GM21381 (cell line): ENCODE data around the gene PBX4.
"Not testable (repeated sequence)": the region's sequence is repeated elsewhere in the genome, so short reads cannot be mapped to it uniquely, and the experiment has no call there.

Experiments
- ATAC-seq: cut with Tn5 transposase; IDR thresholded peaks from one replicate; pipeline ENCODE4 v1.9.1; 2021; ENCODE audit warnings: mild to moderate bottlenecking, moderate library complexity; ENCODE audit not compliant: unreplicated experiment

PBX4 gene

DNA sequence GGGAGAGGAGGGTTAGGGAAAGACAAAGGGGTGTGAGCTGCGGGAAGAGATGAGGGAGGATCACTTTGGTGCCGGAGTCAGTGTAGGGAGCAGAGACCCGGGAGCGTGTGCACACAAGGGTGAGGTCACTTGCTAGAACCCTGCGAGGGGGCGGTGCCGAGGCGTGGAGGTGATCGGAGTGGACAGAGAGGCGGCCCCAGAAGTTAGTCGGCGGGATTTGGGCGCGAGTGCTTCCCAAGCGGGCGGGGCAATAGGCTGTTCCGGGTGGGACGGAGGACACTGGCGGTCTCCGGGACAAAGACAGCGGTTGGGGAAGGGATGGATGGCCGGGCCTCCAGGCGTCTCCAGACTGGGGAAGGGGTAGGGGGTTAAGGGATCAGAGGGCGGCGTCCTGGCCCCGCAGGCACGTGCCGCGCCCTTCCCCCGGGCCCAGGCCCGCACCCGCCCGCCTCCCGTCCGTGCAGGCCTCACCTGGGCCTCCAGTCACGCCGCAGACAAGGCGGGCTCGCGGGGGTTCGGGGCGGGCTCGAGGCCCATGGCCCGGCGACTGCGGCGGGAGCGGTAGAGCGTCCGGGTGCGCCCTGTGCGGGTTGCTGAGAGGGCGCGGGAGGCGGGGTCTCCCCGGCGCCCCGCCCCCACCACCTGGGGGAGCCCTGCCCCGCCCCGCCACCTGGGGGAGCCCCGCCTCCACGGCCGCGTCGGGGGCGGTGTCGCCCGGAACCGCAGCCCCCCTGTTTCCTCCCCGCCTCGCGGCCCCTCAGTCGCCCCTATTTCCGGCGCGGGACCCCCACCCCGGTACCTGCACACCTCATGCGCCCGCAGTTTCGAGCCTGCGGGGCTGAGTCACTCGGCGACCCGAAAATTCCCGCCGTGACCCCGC is 9.4 kb upstream of the PBX4 start, which contains the start of gene LPAR2:
Gene LPAR2, minus strand, starts transcription at position 600 of the 880 bp plus-strand sequence. CDS start 945 bp downstream, outside the sequence.
- ATAC-seq: peak; percentile 54

DNA sequence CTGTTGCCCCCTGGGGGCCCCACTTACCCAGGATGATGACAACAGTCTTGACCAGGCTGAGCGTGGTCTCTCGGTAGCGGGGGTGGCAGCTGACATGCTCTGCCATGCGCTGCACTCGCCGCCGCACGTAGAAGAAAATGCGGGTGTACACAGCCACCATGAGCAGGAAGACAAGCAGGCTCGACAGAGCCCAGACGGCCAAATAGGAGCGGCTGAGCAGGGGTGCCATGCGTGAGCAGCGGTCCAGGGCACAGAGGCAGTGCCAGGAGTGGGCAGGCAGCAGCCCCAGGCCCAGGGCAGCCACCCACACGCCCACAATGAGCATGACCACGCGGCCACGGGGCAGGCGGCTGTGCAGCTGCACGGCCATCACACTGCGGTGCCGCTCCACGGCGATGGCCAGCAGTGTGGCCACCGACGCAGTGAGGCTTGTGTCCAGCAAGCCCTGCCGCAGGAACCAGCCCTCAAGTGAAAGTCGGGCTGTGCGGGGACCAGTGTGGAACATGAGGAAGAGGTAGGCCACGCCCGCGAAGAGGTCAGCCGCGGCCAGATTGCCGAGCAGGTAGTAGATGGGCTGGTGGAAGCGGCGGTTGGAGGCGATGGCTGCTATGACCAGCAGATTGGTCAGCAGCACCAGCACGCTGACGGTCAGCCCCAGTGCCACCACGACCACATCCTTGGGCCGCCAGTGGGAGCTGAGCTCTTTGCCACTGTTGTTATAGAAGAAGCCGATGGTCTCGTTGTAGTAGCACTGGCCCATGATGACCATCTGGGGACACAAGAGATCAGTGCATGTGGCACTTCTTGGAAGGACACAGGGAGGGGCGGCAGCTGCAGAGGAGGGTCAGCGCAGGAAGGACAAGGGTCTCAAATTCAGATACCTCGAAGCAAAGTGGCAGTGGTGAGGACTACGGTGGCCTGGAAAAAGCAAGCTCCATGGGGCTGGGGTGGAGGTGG is 8.3 kb upstream of the PBX4 start:
- no peak for ATAC-seq

DNA sequence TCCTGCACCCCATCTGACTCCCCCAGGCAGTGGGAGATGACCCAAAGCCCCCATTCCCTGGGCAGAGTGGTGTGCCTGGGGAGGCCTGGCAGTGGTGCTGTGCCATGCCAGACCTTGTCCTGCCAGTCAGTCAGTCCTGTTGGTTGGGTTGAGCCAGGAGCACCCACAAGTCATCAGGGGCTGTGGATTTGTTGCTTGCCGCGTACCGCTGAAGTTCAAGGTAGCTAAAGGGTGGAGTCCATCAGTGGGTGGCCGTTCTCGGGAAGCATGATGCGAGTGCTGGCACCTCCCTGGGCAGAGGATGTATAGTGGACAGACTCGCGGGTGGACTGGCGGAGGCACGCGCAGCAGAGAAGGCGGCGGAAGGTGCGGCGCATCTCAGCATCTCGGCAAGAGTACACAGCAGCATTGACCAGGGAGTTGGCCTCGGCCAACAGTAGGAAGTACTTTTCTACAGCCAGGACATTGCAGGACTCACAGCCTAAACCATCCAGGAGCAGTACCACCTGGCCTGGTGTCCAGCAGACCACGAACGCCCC is 5.6 kb upstream of the PBX4 start:
- no peak for ATAC-seq

DNA sequence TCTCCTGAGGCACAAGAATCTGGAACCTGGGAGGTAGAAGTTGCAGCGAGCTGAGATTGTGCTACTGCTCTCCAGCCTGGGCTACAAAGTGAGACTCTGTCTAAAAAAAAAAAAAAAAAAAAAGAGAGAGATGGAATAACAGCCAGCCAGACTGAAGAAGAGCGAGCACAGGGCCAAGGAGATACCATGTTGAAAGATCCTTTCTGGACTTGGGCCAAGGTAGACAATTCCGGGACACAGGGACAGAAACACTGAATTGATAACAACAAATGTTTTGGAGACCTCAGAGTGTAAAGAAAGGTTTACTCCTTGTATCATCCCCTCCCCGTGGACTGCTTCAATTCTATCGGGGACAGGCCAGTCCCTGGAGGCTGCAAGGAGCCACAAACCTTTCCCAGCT is 4.9 kb upstream of the PBX4 start:
- no peak for ATAC-seq

DNA sequence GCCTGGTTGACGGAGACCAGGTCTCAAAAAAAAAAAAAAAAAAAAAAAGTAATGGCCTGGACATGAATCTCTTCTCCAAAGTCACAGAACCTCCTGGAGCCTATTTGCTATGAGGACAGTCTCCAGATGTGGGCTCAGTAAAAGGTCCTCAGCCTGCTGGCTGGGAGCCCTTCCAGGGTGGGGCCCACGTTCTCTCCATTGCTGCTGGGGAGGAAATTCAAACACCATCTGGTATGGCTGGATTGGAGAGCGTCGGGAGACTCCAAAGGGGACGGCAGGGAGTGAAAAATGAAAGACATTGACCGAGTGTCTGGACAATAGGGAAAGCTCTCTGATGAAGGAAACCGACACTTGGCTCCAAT is 1.3 kb upstream of the PBX4 start:
- ATAC-seq: no peak

DNA sequence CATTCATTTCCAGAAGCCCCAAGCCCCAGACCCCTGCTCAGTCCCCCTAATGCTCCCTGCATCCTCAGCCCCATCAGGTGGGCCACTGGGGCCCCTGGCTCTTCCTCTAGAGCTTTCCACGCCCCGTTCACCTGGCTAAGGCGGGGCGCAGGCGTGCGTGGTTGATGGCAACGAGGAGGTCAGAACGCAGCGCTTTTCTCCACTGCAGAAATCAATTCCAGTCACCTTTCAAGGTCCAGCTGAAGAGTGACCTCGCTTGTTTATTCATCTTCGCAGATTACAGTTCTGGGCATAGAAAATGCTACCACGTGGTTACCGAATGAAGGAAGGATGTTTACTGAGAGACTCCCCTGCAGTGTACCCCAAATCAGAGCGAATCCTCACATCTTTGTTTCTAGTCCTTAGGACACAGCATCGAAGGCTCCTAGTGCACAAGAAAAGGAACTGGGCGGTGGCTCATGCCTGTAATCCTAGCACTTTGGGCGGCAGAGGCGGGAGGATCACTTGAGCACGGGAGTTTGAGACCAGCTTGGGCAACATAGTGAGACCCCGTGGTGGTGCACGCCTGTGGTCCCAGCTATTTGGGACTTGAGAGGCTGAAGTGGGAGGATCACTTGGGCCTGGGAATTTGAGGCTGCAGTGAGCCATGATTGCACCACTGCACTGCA is 828 bp upstream of the PBX4 start:
- ATAC-seq: no peak

DNA sequence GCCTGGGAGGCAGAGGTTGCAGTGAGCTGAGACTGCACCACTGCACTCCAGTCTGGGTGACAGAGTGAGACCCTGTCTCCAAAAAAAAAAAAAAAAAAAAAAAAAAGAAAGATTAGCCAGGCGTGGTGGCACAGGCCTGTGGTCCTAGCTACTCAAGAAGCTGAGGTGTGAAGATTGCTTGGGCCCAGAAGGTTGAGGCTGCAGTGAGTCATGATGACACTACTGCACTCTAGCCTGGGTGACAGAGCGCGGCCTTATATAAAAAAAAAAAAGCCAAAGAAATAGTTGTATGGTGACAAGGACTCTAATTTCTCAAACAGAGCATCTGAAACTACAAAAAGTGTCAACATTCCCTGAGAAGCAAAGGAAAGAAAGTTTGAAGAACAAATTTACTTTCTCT is 3.4 kb downstream of the PBX4 start:
- ATAC-seq: no peak

DNA sequence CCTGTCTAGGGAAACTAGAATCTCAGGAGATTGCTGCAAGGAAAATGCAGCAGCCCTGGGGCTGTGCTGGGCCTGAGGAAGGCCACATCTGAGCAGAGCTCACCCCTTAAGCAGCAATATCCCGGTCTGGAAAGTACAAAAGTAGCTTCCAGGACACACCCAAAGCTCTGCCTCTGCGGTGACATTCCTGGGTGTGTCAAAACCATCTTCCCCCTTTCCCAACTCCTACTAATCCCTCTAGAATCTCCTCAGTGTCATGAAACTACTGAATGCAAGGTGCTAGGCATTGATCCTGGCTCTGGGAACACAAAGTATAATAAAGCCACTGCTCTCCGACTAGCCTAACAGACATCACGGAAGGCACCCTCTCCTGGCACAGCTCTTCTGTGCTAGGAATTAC is 5.0 kb downstream of the PBX4 start:
- ATAC-seq: no peak

DNA sequence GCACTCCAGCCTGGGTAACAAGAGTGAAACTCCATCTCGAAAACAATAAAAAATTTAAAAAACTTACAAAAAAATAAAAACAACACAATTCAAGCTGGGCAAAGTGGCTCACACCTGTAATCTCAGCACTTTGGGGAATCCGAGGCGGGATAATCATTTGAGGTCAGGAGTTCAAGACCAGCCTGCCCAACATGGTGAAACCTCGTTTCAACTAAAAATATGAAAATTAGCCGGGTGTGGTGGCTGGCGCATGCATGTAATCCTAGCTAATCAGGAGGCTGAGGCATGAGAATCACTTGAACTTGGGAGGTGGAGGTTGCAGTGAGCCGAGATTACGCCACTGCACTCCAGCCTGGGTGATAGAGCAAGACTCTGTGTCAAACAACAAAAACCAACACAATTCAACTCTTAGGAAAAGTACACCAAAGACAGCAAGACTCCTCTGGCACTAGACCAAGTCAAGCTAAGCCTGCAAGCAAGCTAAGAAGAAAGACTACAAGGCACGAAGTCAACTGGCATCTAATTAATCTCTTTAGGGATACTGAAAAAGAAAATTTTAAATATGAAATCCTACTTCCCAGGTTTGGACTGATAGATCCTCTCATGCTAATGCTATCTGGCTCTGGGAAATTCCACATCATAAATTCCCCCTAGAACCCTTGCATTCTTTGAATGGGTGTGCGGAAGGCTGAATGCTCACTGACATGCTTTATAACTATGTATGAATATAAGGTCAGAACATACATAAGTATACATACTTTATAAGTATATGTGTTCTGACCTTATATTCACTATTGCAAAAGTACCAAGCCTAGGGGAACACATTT is 7.9 kb downstream of the PBX4 start:
- ATAC-seq: no peak

DNA sequence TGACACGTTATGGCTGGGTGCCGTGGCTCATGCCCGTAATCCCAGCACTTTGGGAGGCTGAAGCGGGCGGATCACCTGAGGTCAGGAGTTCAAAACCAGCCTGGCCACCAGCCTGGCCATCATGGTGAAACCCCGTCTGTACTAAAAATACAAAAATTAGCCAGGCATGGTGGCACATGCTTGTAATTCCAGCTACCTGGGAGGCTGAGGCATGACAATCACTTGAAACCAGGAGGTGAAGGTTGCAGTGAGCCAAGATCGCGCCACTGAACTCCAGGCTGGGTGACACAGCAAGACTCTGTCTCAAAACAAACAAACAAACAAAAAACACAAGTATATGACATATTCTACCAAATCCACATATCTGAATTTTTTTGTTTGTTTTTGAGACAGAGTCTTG is 11.8 kb downstream of the PBX4 start:
- not testable (repeated sequence) for ATAC-seq

DNA sequence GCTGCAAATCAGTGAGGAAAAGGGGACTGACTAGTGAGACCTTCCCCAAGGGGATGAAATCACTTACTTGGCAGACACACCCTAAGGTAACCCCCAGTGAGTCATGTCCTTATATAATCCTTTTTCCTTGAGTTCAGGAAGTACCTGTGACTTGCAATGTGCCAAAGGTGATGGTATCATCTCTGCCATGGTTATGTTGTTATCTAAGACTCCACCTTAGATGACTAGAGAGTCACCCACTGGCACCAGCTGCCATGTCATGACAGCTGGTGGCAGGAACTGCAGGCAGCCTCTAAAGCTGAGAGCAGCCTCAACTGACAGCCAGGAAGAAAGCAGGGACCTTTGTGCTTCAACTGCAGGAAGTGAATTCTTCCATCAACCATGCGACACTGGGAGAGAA is 12.5 kb downstream of the PBX4 start:
- no peak for ATAC-seq

DNA sequence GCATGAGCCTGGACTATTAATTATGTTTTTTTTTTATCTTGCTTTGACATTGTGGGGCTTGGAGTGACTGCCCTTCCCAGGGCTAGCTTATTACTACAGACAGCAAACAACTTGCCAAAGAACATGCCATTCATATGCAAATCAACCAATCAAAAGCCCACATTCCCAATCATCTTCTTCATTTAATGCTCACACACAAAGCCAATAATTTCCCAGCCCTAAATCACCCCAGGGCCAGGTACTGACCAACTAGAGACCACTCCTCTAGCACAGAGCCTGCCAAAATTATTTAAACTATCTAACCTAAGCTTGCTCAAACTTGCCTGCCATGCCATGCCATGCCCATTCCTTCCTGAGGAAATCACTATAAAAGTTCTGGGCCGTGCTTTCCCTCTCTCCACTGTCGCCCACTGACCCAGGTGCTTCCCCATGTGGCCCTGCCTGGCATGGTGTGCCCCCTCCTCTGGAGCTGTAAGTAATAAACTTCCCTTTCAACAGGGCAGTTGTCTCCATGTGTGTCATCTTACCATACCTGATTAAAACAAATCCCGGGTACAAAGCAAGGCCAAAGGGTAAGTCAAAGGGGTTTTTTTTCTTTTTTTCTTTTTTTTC is 15.7 kb downstream of the PBX4 start:
- ATAC-seq: no peak

DNA sequence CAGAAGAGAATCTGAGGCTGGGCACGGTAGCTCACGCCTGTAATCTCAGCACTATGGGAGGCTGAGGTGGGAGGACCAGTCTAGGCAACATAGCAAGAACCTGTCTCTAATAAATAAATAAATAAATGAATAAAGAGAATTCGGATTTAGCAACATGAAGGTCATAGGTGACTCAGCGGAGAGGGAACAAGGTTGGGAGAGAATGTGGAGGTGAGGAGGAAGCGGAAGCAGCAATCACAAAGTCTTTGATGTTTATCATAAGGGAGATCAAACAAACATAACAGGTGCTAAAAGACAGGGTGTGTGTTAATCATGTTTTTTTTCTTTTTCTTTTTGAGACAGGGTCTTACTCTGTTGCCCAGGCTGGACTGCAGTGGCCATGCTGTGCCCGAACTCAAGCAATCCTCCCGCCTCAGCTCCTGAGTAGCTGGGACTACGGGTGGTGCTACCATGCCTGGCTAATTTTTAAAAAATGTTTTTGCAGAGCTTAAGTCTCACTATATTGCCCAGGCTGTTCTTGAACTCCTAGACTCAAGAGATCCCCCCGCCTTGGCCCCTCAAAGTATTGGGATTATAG is 16.3 kb downstream of the PBX4 start:
- no peak for ATAC-seq

DNA sequence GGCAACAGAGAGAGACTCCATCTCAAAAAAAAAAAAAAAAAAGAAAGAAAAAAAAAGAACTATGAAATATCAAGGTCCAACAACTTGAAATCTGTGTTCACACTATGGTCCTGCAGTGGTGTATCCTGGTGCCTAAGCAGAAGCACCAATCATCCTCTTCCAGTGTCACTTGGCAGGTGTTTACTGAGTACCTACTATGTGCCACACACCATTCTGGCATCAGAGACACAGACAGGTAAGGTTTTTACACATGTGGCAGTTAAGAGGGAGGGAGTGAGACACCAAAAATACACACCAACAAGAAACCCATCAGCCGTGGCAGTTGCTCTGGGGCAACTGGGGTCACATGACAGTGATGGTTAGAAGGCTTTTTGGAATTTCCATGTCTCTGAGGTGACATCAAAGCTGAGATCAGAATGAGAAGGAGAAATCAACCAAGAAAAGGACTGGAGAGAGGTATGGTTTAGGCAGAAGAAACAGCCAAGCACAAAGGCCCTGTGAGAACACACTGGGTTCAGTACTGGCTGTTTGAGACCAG is 17.6 kb downstream of the PBX4 start:
- no peak for ATAC-seq

DNA sequence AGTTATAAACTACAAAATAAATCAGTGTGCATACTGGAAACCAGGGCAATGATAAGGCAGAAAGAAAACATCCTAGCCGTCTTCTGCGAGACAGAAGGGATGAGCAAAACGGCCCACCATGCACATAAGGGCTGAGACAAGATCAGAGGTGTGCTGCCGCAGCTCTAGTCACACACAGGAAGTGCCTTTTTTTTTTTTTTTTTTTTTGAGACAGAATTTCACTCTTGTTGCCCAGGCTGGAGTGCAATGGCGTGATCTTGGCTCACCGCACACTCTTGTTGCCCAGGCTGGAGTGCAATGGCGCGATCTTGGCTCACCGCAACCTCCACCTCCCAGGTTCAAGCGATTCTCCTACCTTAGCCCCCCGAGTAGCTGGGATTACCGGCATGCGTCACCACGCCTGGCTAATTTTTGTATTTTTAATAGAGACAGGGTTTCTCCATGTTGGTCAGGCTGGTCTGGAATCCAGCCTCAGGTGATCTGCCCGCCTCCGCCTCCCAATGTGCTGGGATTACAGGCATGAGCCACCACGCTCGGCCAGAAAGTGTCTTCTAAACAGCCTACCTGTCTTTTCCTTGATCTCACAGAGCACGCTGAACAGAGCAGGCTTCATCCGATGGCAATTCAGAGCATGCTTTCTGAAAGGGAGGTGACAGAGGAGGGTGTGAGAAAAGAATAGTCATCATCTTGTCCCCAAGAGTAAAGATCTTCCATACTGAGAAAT is 19.6 kb downstream of the PBX4 start:
- not testable (repeated sequence) for ATAC-seq

DNA sequence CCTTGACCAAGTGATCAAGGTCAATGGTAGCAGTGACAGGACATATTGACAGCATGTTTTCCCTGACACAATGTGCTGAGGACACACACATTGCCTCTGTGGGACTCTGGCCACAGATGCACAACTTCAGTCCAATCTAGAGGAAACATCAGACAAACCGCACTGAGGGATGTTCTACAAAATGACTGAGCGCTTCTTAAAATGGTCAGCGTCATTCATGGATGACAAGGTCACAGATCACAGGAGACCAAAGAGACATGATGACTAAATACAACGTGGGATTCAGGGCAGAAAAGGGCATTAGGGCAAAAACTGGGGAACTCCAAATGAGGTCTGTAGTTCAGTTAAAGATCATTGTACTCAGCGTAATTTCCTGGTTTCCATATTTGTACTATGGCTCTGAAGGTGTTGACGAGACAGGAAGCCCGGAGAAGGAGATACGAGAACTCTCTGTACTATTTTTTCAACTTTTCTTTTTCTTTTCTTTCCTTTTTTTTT is 20.6 kb downstream of the PBX4 start:
- ATAC-seq: peak; percentile 65

DNA sequence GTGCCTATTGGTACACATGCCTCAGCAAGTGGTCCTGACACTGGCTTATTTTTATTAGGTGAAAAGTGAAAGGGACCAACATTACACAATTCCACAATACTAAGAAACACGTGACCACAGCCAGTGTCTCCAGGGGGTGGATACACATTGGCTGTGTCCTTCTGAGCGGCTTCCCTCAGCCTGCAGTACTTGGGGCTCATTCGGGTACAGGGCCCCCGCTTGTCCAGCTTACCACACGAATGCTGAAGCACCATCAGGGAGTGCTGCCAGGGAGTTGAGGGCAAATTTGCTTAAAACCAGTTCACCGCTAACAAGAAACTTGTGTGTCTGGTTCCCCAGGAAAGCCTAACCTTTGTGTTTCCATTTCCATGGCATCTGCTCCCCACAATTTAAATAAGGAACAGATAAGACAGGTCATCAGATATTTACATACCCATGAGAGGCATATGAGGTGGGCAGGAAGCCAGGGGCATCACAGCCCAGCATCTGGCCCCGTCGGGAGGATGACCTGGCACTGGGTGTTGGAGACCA is 23.3 kb downstream of the PBX4 start:
- no peak for ATAC-seq

DNA sequence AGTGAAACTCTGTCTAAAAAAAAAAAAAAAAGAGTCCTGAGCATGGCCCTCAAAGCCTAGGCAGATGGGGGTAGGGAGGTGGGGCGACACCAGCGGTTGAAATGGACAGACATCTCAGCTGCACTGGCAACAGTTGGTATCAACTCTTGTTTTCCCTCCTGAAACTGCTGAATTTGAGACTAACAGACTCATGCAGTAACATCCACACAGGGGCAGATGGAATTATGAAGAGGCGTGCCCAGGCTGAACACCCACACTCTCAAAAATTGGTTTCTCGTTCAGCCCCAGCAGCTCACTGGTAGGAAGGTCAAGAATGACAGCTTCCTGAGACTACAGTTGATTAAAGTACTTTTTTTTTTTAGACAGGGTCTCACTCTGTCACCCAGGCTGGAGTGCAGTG is 24.1 kb downstream of the PBX4 start:
- ATAC-seq: no peak
